Measurements from ENCODE around the gene SYT6.
"Not testable (repeated sequence)": the region's sequence is repeated elsewhere in the genome, so short reads cannot be mapped to it uniquely, and the experiment has no call there.

Gene SYT6

GRCh38 chr1:114090738-114091505, 62.7 kb downstream of the SYT6 start:
- no peak for DNase-seq

- no peak for DNase-seq
Observed at GRCh38 chr1:114089502-114090138, 64.0 kb downstream of the SYT6 start.

DNA sequence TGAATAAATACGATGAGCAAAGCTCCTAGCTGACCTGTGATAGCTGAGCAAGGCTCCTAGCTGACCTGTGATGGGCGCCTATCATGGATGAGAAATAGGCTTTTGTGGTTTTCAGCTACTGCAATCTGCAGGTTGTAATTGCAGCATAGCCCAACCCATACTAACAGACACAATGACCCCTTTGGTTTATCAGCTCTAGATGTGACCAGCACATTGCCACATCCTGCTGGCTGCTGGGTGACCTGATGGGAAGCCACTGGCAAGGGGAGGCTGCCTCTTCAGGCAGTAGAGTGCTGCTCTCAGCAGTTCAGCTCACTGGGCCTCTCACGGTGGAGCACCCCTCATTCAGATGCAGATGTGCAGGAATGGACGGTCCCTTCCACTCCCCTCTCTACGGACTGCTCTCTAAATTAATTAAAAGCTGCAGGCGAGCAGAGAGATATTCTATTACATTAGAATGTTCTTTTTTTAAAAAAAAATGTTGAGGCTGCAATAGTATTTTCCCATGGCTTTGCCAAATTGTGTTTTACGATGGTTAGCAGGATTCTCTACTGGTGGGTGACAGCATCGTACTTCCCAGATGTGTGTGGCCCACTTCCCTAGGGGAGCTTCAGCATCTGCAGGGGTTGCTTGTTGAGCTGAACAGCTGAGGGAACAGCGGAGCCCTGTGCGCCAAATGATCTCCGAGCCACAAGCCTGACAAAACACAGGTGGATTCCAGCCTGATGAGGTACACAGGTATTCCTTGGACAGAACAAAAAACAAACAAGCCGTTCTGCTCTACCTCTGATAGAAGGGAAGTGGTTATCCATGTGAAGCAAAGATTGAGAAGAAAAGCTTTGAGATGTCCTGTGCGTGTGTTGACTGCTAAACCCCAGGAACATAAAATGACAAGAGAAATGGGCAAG, 65.0 kb downstream of the SYT6 start:
- DNase-seq, result no peak

DNA sequence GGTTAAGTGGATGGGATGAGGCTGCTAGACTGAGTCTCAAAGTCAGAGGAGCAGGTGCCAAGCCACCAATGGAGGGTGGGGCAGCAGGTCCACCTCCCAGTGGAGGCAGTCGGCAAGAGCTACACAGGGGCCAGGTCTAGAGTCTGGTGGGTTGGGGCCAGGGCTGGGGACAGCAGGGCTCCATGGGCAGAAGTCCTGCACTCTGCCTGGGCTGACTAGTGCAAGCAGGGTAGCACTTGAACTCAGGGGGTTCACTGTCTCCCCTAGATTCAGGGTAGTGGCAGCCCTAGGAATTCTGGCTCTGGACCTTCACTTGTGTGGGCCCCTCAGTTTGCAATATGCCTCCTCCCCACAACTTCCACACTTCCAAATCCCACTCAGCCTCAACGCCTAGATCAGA, 66.2 kb downstream of the SYT6 start:
- no peak for DNase-seq

GRCh38 chr1:114086601-114087368, 66.9 kb downstream of the SYT6 start:
- DNase-seq, result no peak

DNA sequence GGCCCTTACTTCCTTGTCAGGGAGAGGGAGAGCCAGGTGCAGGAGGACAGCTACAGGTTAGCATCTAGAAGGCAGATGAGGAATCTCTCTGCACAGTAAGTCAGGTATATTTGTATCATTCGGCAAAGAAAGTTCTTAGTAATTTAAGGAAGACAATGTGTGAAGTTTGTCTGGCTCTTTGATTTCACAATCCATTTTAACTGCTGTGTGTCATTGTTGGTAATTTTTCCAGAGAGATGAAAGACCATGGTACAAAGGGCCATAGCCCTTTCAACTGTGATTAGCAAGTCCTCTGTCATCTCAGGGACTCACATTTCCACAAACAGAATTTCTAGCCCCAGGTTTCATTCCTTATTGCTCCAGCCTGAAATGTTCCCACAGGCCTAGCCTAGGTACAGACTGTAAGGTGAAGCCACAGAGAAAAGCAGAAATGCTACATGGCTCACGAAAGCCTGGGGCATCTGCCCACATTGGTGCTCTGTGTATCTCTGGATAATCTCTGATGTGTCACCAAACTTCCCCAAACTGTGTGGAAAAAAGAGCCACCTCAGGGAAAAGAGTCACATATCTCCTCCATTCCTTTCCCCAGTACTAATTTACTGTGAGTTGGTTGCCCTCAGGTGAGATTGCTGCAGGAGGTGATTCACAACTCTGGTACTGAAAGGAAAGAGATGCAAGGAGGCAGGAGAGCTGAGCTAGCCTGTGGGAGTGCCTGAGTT, 70.6 kb downstream of the SYT6 start:
- DNase-seq, result no peak

DNA sequence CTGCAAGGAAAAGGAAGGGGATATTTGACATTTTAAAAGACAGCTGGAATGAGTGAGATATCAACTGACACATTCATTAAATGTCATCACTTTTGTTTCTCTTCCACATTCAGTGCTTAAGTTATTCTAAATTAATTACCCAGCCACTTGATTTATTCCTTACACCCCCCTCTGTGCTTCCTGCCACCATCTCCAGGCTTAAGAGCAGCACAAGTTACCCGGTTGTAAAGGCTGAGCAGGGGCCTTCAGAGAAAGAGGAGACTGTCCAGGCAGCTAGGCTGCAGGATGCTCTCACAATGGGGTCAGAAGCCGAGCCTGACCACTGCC, 71.4 kb downstream of the SYT6 start:
- DNase-seq, result no peak

DNA sequence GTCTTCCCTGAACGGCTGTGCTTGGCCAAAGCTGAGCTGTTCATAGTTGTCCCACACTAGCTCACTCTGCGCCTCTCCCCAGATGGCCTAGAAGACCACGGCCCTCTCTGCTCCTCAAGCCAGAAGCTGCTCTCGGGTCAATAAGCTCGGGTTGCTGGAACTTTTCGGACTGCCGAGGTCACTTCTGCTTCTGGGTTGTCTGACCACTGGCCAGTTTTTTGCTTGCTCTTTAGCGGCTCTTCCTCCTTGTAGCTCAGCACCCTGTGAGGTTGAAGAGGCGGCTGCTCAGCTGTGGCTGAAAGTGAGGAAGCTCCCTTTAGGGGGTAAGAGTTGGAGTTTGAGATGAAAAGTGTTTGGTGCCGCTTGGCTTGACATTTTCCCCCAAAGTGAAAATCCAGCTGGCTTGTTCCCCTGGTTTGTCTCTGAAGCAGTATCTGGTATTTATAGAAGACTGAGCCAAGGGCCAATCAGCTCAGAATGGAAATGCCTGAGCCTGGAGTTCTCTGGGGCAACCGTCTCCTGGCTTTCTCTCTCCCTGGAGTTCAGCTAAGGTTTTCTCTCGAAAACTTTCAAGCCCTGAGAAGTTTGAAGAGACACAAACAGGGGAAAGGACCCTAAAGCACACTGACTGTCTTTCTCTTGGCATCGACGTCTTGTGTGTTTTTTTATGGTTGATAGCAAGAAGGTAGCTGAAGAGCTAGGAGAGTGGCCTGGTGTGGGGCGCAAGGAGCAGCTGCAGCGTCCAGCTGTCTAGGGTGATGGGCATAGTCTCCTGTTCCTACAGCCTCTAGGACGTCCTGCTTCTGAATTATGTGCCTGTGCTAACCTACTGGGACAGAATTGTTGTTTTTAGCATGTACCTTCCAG, 72.0 kb downstream of the SYT6 start:
- DNase-seq, result no peak

DNA sequence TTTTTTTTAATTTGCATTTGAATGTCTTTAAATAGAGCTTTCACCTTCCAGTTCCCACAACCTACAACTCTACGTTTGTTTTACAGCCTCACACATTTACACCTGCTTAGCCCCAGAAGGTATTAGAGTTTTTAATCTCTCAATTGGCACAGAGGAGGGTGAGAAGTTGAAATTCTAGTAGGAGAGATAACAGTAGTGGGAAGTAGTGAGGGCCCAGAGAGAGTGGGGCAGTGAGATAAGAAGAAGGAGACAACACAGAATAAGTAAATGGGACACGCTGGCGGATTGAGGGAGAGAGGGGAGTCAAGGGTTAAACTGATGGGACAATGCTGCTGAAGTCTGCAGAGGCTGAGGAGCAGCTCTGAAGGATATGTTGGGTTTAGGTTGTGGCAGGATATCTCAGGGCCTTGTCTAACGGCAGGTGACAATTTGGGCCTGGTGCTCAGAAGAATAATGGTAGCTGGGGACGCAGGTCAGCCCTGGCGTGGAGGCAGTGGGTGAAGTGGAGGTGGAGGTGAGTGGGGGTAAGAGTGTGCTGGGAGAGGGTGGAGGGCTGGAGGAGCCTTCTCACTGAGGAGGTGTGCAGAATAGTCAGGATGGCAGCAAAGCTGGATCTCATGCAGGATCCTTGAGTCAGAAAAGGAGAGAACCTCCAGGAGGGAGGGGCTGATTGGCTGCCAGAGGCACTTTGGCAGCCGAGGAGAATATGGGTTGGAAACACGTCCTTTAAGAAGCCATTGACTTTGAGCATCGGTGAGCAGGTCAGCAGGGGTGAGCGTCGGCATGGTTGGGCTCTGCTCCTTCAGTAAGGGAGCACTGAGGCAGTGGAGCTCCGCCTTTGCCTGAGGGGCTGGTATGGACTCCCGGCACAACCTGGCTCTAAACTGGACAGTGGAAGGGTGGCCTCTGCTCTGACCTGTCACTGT, 72.9 kb downstream of the SYT6 start:
- DNase-seq, result no peak

DNA sequence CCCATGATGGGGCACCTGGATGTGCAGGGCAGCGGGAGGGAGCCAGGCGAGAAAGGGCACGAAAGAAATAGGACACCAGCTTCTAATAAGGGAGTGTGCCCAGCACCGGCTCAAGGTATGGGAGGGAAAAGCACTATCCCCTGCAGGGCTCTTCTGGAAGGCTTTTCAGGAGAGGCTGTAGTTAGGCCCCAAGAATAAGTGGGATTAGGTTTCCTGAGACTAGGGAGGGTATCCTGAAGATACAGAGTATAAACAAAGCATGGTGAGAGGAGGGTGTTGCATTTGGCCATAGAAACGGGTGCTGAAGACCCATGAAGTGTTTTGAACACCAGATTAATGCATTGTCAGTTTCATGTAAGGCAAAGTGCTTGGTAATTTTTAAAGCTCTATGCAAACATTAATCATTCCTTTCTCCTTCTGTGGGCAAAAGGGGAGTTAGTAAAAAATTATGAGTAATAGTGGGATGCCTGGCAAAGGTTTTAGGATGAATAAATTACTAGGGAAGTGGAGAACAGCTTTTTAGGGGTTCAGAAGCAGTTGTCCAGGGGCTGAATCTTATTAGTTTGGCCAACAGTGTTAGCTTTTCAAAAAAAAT, 74.0 kb downstream of the SYT6 start:
- no peak for DNase-seq

DNA sequence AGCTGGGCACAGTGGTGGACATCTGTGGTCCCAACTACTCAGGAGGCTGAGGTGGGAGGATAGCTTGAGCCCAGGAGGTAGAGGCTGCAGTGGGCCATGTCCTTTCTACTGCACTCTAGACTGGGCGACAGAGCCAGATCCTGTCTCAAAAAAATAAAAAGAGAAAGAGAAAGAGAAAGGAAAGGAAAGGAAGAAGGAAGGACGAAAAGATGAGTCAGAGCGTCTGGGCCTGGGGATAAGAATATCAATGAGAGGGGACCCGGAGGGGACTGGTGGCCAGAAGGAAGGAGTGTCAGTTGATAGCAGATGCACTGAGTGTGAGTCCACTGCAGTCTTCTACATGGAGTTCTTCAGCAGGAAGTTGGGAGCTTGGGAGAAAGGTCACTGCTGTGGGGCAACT, 75.6 kb downstream of the SYT6 start:
- DNase-seq, result no peak

DNA sequence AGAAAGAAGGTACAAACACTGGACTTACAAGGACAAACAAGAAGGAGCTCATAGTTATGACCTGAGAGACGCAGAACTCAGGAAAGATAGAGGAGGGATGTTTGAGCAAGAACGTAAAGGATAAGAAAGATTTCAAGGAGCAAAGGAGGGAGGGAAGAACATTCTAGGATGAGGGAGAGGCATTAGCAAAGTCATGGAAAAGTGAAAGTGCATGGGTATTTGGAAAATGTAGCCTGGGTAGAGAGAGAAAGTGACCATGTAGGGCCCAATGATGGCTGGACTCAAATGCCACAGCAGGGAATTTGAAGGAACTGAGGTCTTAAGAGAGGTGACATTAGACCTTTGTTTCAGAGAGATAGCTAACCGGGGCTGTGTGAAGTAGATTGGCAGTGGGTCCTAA, 76.5 kb downstream of the SYT6 start:
- DNase-seq, result no peak

GRCh38 chr1:114076308-114076707, 77.4 kb downstream of the SYT6 start:
- DNase-seq, result no peak

DNA sequence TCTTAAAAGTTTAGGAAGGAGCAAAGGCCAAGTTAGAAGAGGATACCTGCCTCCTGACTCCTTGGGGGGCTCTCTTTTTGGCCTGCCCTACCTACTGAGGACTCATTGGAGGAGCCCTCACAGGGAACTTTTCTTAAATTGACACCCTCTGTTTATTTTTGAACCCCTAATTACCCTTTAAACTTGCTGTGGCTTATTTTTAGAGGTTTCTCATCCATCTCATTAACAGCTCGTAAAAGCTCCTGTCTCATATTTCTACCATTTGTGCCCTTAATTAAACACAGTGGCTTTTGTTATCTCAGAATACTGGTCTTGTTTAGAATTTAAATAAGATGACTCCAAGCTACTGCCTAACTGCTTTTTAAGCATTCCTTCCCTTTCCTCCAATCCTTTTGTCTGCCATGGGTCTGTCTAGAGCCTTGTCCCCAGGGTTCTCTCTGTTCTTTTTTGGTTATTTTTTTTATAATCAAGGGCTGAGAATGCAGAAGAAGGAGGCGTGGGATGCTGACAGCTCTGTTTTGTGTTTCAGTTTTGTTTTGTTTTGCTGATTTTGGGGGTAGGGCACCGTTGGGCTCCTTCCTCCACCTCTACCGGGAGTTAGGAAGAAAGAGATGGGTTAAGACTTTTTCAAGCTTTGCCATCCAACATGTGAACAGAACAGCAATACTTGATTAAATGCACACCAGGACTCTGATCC, 78.0 kb downstream of the SYT6 start:
- DNase-seq, result no peak

GRCh38 chr1:114075105-114075504, 78.6 kb downstream of the SYT6 start:
- no peak for DNase-seq

- DNase-seq, result no peak
Observed at GRCh38 chr1:114072246-114072645, 81.4 kb downstream of the SYT6 start.

DNA sequence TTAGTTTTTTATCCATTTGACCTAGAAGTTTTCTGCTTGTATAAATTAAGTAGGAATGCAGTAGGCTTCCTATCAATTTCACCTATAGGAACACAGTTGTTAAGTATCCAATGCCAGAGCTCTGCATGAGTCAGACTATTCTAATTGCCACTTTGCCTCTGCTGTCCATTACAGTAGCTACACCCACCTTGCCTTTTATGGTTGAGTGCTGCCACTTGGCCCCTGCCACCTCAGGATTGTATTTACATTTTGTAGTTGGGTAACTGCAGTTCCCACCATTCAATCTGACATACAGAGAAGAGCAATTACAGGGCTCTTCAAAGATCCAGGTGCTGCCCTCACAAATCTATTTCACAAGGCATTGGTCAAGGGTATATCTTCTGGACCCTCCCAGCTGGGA, 83.9 kb downstream of the SYT6 start:
- peak in 1 of 2 experiments; percentile 41 for DNase-seq

GRCh38 chr1:114068684-114069083, 85.0 kb downstream of the SYT6 start:
- not testable (repeated sequence) for DNase-seq

DNA sequence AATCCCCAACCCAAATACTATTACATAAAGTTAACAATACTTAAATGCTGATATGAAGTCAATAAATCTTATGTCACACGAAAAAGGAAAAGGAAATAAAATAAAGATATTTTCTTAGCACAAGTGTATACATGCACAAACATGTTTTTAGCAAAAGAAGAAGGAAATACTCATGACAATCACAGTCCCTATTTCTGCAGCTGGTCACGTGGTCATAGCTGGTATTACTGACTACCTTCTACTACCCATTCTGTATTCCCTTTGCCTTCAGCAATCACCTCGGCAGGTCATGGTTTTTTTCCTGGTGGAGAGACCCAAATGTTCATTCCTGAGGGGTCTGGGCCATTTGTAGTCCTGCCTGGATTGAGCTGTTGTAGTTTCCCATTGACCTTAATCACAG, 88.0 kb downstream of the SYT6 start:
- DNase-seq, result not testable (repeated sequence)
